ENCODE measurements around the gene NMNAT2.

- TF ChIP-seq YY1 (IDR thresholded peaks at IDR 0.05; ENCODE audit: insufficient read depth, insufficient read length) = no peak
- TF ChIP-seq ZNF274 (IDR thresholded peaks at IDR 0.05; ENCODE audit: low read depth, low read length) = no peak
- no peak for TF ChIP-seq SUZ12 (IDR thresholded peaks at IDR 0.05; ENCODE audit: extremely low read depth, insufficient read depth, insufficient read length)
Observed at GRCh38 chr1:183306317-183307042, 111.7 kb downstream of the NMNAT2 start.

Measured in NT2/D1 (cell line).